AG20443 (cell line): ENCODE results near the gene WDR53.
"Not testable (repeated sequence)": the region's sequence is repeated elsewhere in the genome, so short reads cannot be mapped to it uniquely, and the experiment has no call there.

Experiments used
- DNase-seq: peaks from one replicate; pipeline ENCODE4 v3.0.0; 2012; ENCODE audit warnings: low spot score, mixed read lengths

WDR53 gene

DNA sequence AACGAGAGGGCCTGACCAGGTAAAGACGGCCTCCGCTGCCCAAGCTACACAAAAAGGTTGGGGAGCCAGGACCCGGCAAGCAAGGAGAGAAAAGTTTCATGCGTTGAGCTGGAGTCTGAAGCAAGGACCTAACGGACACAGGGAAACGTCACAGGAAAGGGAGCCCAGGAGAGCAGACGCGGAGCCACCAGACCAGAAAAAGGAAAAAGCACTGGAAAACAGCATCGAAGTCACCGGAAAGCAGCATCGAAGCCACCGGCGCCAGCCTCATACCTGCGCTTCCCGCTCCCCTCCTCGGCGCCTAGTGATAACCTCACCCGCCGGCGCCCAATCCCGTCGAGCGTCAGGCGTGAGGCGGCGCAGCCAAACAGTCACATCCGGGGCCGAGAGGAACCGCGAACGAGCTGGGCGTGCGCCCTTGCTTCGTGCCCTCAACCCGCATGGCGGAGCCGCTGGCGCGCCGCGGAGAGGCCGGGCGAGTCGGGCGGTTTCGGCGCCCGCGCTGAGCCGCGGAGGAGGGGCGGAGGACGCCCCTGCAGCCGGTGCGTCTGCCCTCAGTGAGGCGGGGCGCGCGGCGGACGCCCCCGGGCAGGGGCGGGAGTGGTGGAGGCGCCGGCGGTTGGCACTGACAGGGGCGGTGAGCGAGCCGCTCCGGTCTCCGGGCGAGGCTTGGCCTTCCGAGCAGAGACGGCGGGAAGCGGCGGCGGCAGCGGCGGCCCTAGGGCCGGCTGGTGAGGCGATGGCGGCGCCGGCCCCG lies at the start of gene WDR53, which contains the start of gene FBXO45:
Gene WDR53 (minus strand): TSS at position 309 of the 757 bp plus-strand sequence. CDS start 7,079 bp downstream, outside the sequence.
Gene FBXO45 (plus strand): TSS at position 415 of the 757 bp plus-strand sequence. CDS start 325 bp downstream, at position 740.
- peak; percentile 99 for DNase-seq

DNA sequence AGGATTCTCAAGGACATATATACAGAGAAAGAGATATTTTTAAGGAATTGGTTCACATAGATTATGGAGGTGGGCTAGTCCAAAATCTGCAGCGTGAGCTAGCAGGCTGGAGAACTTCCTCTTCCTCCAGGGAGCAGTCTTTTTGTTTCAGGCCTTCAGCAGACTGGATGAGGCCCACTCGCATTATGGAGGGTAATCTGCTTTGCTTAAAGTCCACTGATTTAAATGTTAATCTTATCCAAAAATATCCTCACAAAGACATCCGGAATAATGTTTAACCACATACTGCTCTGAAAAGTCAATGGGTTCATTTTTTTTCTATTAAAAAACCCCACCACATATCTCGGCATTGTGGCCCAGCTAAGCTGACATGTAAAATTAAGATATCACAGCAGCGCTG lies 48.9 kb upstream of the WDR53 start:
- no peak for DNase-seq

DNA sequence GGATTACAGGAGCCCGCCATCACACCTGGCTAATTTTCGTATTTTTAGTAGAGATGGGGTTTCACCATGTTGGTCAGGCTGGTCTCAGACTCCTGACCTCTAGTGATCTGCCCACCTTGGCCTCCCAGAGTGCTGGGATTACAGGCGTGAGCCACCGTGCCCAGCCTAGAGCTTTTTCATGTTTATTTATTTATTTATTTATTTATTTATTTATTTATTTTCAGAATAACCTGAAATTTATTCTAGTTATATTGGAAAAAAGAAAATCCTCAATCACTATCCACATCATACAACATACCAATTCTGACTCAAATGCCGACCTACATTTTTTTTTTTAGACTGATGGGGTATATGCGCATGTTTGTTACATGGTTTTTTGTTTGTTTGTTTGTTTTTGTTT lies 46.9 kb upstream of the WDR53 start:
- DNase-seq: not testable (repeated sequence)

DNA sequence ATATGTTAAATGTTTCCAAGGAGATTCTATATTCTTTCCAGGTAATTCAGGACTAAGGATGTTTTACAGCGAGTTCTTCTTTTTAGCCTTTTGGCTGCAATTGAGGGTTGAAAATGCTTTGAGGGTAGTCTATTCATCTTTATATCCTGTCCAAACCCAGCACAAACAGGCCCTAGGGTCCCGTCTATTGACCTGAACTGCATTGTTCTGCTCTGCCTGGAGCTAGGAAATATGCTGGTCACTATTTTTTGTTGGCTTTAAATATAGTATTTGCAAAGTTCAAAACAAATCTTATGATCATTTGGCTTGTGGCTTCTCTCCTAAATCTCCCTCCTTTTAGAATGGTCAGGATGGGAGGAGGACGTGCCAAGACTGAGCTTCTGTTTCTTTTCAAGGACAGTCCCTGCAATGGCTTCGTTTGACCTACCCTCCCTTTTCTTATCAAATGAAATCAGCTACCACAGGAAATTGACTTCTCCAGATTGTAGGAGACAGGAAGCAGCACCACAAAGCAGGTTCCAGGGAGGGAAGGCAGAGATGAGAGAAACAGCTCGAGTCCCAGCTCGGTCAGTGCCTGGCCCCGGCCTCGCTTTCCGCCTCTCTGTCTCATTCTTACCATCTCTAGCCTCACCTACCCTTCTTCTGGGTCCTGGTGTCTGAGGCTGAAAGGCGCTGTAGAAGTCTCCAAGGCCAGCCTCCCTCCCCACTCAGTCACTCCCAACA lies 43.6 kb upstream of the WDR53 start:
- DNase-seq: no peak

DNA sequence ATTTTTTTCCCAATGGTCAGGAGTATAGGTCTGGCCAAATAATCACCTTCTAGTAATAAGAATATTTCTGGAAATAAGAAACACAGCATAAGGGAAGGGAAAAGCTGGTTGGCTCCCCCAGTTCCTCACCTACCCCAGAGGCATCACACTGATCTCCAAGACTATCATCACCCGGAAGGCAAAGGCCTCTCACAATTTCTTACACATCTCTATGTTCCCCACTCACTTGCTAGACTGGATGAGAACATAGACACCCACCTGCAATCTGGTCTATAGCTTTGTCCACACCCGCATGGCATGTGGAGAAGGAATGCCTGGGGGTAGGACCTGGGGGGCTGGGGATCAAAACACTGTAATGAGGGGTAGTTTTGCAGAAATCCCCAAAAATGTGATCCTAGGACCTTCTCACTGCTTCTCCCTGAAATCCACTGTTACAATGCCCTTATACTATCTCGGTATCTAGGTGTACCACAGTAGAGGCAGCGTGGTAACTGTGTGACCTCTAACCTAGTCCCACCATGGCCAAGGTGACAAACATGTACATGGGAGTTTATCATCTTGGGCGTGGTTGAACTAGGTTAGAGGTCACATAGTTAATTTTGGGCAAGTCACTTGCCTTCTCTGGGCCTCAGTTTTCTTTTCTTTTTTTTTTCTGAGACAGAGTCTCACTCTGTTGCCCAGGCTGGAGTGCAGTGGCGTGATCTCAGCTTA lies 41.6 kb upstream of the WDR53 start:
- no peak for DNase-seq

DNA sequence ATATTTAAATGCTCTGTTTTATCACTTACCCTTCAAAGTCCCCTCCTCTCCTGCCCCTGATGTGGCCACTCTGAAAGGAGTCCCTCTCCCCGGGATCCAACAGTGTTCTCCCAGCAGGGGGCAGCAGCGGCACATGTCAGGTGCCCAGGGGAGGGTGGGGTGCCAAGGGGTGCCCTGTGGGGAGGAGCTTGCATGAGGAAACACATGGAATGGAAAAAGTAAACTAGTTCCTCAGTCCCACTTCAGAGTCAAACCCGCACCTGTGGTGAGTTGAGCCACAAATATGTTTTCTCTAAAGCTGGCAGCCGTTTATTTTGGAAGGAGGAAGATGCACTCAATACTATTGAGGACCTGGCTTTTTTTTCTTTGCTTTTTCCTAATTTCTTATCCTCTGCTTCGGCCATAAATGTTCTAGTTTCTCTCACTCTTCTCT lies 41.0 kb upstream of the WDR53 start:
- DNase-seq: peak; percentile 94

DNA sequence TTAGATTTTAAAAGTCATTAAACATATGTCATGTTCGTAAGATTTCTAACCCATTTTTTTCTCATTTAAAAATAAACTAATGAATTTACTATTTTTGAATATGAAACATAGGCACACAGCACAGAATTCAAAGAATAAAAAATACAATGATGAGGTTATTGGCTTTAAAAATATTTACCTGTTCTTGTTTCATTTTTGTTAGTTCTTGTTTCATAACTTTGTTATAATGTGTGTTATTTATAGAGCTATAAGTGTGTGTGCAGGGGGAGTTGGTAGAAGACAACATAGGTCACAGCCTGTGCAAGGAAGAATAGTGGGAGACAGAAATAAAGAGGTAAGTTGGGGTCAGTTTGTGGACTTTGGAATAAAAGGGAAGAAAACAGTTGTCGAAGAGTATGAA lies 40.3 kb upstream of the WDR53 start:
- no peak for DNase-seq

DNA sequence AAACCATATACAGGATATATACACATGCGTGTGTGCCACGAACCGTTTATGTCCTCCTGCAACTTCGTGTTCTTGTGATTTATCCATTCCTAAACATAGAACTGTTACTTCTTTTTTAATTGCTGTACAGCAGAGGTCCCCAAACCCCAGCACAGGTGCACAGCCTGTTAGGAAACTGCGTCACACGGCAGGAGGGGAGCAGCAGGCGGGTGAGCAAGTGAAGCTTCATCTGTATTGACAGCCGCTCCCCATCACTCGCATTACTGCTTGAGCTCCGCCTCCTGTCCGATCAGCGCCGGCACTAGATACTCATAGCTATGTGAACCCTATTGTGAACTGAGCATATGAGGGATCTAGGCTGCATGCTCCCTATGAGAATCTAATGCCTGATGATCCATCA lies 36.2 kb upstream of the WDR53 start:
- no peak for DNase-seq

DNA sequence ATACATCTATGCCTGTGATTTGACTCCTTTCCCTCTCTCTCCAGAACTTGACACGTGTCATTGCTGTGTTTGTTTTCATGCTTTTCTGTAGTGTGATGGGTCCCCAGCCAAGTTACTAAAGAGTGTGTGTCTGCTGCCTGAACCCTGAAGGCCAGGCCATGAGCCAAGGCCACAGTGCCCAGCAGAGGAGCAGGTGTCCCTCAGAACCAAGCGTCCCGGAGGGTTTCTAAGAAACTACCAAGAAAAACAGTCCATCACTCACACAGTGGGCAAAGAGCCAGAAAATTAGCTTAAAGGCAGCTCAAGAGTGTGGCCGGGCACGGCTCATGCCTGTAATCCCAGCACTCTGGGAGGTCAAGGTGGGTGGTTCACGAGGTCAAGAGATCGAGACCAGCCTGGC lies 35.3 kb upstream of the WDR53 start:
- no peak for DNase-seq

DNA sequence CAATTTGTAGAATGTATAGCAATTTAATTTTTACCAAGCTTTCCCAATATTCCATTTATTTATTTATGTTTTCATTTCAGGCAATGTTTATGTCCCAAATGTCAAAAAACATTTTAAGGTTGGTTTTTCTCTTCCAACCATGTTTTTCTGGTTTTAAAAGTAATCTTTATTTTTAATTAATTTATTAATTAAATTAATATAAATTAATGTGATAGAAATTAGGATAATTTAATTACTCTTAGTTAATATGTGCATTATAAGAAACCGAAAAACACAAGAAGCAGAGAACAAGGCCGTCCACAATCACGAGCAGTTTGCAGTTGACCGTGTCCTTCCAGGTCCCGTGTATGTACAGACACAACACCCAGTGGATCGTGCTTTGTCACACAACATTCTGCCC lies 34.3 kb upstream of the WDR53 start:
- no peak for DNase-seq

DNA sequence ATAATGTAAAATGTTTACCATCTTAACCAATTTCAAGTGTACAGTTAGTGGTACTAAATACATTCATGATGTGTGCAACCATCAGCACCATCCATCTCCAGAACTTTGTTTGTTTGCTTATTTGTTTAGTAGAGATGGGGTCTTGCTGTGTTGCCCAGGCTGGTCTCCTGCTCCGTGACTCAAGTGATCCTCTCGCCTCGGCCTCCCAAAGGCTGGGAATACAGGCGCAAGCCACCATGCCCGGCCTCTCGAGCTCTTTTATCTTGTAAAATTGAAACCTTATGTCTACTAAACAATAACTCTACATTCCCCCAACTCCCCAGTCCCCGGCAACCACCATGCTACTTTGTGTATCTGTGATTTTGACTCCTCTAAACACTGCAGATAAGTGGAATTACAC lies 32.0 kb upstream of the WDR53 start:
- DNase-seq: no peak

DNA sequence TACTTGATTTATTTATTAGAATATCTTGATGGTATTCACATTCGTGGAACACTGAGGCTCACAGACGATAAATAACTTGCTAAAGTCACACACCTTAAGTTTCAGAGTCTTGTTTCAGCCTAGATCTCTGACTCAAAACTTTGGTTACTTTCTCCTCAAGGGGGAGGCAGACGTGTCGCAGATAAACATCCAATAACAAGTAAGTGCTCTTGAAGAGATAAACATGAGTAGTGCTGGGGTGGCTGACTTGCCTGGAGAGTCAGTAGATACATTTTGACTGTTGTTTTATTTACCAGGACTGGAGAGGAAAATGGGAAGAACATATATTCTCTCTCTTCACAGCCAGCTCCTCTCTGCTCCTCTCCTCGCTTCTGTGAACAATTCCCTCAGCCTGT lies 31.4 kb upstream of the WDR53 start:
- no peak for DNase-seq

DNA sequence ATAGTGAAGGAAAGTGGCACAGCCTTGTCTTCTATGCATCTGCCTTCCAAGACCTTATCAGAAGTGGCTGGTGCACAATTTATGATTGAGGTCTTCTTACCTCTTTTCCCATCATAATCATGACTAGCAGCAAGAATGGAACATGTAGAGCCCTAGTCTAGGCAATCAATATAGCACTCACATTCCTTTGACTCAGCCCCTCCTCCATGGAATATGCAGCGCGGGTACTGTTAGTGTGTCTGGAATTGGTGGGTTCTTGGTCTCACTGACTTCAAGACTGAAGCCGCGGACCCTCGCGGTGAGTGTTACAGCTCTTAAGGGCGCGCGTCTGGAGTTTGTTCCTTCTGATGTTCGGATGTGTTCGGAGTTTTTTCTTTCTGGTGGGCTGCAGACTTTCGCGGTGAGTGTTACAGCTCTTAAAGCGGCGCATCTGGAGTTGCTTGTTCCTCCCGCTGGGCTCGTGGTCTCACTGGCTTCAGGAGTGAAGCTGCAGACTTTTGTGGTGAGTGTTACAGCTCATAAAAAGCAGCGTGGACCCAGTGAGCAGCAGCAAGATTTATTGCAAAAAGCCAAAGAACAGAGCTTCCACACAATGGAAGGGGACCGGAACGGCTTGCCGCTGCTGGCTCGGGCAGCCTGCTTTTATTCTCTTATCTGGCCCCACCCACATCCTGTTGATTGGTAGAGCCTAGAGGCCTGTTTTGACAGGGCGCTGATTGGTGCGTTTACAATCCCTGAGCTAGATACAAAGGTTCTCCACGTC lies 29.8 kb upstream of the WDR53 start:
- not testable (repeated sequence) for DNase-seq

DNA sequence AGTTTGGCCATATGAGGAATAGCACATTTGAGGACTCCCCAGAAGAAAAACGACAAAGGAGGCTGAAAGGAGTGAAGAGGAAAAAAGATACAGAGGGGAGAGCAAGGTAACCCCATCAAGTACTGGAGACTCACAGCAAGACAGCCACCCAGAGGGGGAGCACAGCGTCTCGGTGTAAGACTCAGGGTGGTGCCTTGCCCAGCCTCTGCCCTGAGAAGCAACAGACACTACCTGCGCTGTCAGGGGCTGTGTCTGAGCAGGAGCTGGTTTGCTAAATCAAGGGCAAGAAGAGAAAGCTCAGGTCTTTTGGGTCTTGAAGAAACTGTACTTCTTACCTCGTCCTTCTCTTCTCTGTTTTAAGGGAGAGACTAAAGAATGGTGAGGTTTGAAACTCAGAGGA lies 28.0 kb upstream of the WDR53 start:
- DNase-seq: no peak

DNA sequence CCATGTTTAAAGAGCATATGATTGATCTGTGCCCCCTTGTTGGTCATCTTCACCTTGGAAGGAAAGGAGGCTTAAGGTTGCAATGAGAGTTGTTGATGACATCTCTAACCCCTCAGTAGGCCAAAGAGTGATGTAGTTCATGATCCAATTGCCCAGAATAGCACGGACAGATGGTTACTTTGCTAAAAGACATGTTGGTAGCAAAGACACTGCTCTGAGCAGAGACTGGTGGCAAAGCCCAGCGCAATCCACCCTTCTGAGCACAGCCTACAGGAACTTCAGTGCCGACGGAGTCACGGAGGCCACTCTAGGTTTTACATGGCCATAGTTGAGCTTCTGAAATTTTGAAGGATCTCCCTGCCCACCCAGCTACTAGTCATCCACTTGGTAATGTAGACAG lies 21.9 kb upstream of the WDR53 start:
- no peak for DNase-seq

DNA sequence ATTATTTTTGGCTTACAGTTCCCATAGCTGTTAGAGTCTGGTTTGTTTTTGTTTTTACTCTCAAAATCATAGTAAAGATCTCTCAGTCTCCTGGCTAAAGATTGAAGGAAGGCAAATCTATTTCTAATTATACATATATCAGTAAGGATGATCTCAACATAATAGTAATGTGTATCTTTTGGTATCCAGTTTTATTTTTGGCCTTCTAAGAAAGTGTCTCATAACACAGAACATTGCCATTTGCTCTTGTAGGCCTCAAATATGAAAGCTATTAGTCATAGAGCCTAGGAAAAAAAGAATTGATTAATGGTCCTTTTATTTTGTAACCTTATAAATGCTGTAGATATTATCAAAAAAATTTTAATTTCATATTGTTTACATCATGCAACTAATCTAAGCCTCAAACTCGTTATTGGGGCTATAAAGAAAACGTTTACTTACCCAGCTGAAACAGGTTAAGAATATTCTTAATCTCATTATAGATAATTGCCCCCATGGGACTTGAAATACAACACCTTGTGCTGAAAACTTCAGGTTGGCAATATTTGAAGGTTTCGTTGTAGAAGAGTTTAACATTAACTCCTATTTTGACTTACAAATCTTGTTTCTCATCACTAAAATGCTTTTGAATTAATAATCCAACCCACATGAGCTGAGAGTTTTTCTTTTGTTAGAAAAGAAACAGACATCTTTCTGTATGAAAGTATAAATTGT lies 16.8 kb upstream of the WDR53 start:
- DNase-seq: no peak

DNA sequence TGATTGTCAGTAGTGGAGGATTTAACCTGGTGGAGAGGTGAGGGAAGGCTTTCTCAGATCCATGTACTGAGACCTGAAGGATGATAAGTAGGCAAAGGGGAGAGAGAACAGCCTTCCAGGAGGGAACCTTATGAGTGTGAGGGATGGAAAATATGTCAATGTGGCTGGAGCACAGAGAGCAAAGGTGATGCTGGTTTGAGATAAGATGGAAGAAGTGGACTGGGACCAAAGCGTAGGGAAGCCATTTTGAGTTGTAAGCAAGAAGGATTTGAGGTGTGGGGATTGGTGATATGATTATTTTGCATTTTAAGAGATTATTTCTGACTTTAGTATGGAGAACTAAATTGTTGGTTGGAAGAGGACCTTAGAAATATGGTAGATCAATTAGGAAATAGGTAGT lies 4.0 kb upstream of the WDR53 start:
- DNase-seq: no peak

DNA sequence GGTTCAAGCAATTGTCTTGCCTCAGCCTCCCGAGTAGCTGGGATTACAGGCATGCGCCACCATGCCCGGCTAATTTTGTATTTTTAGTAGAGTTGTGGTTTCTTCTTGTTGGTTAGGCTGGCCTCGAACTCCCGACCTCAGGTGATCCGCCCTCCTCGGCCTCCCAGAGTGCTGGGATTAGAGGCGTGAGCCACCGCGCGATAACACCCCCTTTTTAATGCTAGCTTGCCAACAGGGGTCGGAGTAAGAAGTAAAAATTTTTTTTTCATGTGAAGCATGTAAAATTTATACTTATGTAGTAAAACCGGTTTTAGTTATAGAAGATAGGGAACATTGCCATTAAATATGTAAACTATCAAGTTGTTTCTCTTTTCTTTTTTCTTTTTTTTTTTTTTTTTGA lies 2.0 kb upstream of the WDR53 start:
- DNase-seq: not testable (repeated sequence)

DNA sequence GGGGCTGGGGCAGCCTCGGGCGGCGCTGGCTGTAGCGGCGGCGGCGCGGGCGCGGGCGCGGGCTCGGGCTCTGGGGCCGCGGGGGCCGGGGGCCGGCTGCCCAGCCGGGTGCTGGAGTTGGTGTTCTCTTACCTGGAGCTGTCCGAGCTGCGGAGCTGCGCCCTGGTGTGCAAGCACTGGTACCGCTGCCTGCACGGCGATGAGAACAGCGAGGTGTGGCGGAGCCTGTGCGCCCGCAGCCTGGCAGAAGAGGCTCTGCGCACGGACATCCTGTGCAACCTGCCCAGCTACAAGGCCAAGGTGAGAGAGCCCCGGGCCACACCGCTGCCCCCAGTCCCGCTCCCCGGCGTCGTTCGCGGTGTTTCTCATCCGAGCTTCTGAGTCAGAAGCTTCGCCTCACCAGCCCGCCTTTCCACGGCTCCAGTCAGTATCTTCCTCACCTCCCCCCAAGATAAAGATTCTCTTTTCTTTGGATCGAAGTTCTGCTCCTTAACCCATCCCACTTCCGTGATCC lies 706 bp upstream of the WDR53 start:
- DNase-seq: no peak

DNA sequence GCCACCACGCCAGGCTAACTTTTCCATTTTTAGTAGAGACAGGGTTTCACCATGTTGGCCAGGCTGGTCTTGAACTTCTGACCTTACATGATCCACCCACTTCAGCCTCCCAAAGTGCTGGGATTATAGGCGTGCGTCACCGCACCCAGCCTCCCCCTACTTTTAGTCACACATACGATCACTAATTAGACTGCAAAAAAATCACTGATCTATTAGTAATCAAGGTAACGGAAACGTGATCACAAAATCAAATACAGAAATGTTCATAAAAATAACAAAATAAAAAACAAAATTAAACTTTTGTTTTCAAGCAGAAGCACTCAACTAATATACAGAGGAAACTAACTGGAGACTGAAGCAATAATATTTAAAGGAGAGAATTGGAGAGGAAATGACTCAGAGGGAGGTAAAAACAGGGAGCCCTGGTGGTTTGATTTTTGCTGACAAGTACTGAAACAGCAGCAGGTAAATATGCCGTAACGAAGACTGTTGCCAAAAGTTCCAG lies 4.6 kb downstream of the WDR53 start:
- no peak for DNase-seq

DNA sequence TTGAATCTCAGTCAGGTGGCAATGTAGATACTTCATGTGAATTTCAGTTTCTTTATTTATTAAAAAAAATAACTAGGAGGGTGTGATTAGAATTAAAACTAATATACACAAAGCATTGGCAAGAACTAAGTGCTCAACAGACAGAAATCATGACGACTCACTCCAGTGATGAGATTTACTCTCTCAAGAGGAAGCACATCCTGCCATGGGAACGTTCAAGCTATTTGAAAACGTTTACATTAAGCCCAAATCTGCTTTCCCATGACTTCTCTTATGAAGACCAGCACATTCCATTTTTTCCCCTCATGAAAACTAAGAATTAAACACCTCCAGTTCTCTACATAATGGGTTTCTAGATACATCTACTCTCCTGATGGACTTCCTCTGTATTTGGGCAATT lies 8.5 kb downstream of the WDR53 start:
- DNase-seq: no peak
